OCI-LY3 (cell line): ENCODE measurements around the gene OR6B1.

ENCODE experiments used
- H2AFZ ChIP-seq: fragments of 200-600, 300-600 bp; shearing (Covaris generic); 2 replicates; pipeline ENCODE4 v1.6.0; 2014; ENCODE audit warnings: antibody characterized with exemption, low read depth, low read length
- H3K27ac ChIP-seq: fragments of 200-600, 300-600 bp; sonication (generic); 2 replicates; pipeline ENCODE4 v1.5.1; 2014; ENCODE audit warnings: mild to moderate bottlenecking, low read length, moderate library complexity, mixed read lengths
- H3K27me3 ChIP-seq: fragments of 200-600, 300-600 bp; sonication (generic); 2 replicates; pipeline ENCODE4 v1.6.1; 2014; ENCODE audit warnings: low read depth, low read length, mixed read lengths
- H3K36me3 ChIP-seq: fragments of 200-600, 300-600 bp; sonication (generic); replicated peaks from 2 replicates; pipeline ENCODE3; 2014; ENCODE audit warnings: low read depth, low read length, mixed read lengths
- H3K4me1 ChIP-seq: fragments of 300-600, 200-600 bp; sonication (generic); 2 replicates; pipeline ENCODE4 v1.6.1; 2014; ENCODE audit warnings: low read length, mixed read lengths
- H3K4me2 ChIP-seq: fragments of 200-600, 300-600 bp; sonication (generic); 2 replicates; pipeline ENCODE4 v1.6.1; 2014; ENCODE audit warnings: low read length, mixed read lengths
- H3K4me3 ChIP-seq: fragments of 300-600, 200-600 bp; sonication (generic); 2 replicates; pipeline ENCODE4 v1.5.1; 2014; ENCODE audit warnings: antibody characterized with exemption, mild to moderate bottlenecking, low read length, moderate library complexity
- H3K79me2 ChIP-seq: fragments of 300-600, 200-600 bp; shearing (Covaris generic); 2 replicates; pipeline ENCODE4 v1.6.1; 2014; ENCODE audit warnings: mild to moderate bottlenecking, low read length, mixed read lengths
- H3K9ac ChIP-seq: fragments of 300-600, 200-600 bp; shearing (Covaris generic); 2 replicates; pipeline ENCODE4 v1.6.0; 2014; ENCODE audit warnings: mild to moderate bottlenecking, low read length, moderate library complexity
- H3K9me3 ChIP-seq: fragments of 200-600, 300-600 bp; shearing (Covaris generic); 2 replicates; pipeline ENCODE4 v1.6.1; 2014; ENCODE audit warnings: low read length, mixed read lengths; ENCODE audit not compliant: insufficient read depth
- H4K20me1 ChIP-seq: fragments of 200-600, 300-600 bp; sonication (generic); 2 replicates; pipeline ENCODE4 v1.6.1; 2016; ENCODE audit warnings: low read length, mixed read lengths; ENCODE audit not compliant: insufficient read depth
- EZH2phosphoT487 ChIP-seq: fragments of 200-600 bp; shearing (Covaris generic); IDR thresholded peaks from 2 replicates; pipeline ENCODE4 v1.6.1; 2018; ENCODE audit warnings: antibody characterized with exemption, mixed run types, low read depth
- TF ChIP-seq, protein P1 (sequence below): fragments of 200-600, 300-600 bp; sonication (generic); IDR thresholded peaks from 2 replicates; pipeline ENCODE4 v1.5.1; 2014; ENCODE audit warnings: antibody characterized with exemption, low read length, low read depth

OR6B1 gene

DNA sequence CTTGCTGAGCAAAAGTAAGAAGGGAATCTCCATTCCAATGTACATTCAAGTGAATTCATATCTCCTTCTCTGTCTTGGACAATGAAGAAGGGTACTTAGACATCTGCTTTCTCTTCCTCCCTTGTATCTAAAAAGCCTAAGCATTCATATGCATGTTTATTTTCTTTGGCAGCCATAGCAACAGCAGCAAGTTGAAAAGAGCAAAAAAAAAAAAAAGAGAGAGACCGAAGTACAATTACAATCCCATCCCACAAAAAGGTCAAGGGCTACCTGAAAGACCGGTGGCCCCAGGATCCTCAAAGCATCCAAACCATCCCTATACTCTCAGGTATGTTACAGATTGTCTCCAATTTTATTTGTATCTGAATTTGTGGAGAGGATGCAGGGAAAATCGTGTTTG lies 41.3 kb upstream of the OR6B1 start:
- Histone ChIP-seq H3K4me2 (no peak overlapping the region), H3K9ac (no peak overlapping the region), H4K20me1 (no peaks in the 10 kb centered on the region), H3K4me1 (no peaks in the 10 kb centered on the region), H3K79me2 (no peaks in the 10 kb centered on the region), H3K9me3 (no peaks in the 10 kb centered on the region), H3K27ac (no peak overlapping the region), H3K4me3 (no peak overlapping the region), H3K36me3 (no peaks in the 10 kb centered on the region), H3K27me3 (peaks cover 19% of the 10 kb centered on the region), H2AFZ (no peak overlapping the region)
- TF ChIP-seq, protein P1, sequence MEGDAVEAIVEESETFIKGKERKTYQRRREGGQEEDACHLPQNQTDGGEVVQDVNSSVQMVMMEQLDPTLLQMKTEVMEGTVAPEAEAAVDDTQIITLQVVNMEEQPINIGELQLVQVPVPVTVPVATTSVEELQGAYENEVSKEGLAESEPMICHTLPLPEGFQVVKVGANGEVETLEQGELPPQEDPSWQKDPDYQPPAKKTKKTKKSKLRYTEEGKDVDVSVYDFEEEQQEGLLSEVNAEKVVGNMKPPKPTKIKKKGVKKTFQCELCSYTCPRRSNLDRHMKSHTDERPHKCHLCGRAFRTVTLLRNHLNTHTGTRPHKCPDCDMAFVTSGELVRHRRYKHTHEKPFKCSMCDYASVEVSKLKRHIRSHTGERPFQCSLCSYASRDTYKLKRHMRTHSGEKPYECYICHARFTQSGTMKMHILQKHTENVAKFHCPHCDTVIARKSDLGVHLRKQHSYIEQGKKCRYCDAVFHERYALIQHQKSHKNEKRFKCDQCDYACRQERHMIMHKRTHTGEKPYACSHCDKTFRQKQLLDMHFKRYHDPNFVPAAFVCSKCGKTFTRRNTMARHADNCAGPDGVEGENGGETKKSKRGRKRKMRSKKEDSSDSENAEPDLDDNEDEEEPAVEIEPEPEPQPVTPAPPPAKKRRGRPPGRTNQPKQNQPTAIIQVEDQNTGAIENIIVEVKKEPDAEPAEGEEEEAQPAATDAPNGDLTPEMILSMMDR, result no peak
- no peak for TF ChIP-seq EZH2phosphoT487

DNA sequence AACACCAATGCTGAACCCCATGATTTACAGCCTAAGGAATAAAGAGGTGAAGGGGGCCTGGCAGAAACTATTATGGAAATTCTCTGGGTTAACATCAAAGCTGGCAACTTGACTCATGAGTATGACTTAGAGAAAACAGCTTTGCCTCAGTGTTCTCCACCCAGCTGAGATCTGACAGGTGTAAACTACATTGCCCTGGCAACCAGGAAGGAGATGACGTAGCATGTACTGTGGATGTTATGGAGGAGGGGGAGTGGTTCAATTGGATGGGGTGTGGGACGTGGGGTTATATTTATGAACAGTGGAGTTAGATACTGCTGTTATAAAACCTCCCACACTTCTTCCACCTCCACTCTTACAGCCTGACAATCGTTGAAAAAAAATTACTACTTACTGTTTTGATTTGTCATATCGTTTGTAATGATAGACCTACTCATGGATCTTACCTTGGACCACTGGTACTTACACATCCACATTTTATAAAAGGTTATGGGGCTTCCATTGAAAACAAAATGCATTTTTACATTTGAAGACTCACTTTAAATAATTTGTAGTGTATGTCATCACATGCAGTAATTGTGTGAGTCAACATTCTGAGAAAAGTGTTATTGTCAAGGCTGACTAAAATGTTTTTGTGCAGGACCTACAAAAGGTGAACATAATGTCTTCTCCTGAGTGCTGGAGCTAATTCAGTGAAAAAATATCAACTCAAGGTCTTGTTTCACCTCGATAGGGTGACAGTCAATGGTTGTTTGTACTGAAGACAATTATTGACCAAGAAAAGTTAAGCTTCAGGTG lies 39.1 kb upstream of the OR6B1 start:
- Histone ChIP-seq H3K79me2 (no peaks in the 10 kb centered on the region), H3K27ac (no peak overlapping the region), H3K36me3 (no peaks in the 10 kb centered on the region), H3K4me3 (no peak overlapping the region), H3K27me3 (peaks cover 14% of the 10 kb centered on the region), H3K9me3 (no peaks in the 10 kb centered on the region), H3K9ac (no peak overlapping the region), H4K20me1 (no peaks in the 10 kb centered on the region), H3K4me2 (no peak overlapping the region), H2AFZ (no peak overlapping the region), H3K4me1 (no peaks in the 10 kb centered on the region)
- no peak for TF ChIP-seq EZH2phosphoT487
- TF ChIP-seq, protein P1, result no peak

DNA sequence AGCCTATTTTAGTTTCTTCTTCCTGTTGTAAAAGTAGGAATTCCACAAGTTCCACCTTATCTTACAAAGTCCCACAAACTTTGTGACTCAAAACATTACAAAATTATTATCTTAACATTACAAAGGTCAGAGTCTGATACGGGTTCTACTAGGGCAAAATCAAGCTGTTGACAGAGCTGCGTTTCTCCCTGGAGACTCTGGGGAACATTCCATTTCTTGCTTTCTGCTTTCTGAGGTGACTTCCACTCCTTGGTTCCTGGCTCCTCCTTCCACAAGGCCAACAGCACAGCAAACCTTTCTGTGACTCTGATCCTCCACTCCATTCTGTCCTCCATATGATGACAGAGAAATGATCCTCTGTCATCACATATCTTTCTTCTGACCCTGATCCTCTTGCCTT lies 34.8 kb upstream of the OR6B1 start:
- H3K4me1 ChIP-seq, result no peaks in the 10 kb centered on the region
- TF ChIP-seq, protein P1, result no peak
- no peak for TF ChIP-seq EZH2phosphoT487
- H3K4me2 ChIP-seq, result no peak overlapping the region
- H3K4me3 ChIP-seq, result no peak overlapping the region
- H3K9ac ChIP-seq, result no peak overlapping the region
- no peaks in the 10 kb centered on the region for H3K79me2 ChIP-seq
- H3K27me3 ChIP-seq, result 0 out of 2 replicates have a peak, but pooled peaks cover 3% of the 10 kb centered on the region
- H3K9me3 ChIP-seq, result no peaks in the 10 kb centered on the region
- H2AFZ ChIP-seq, result no peak overlapping the region
- H4K20me1 ChIP-seq, result no peaks in the 10 kb centered on the region
- H3K27ac ChIP-seq, result no peak overlapping the region
- no peaks in the 10 kb centered on the region for H3K36me3 ChIP-seq

DNA sequence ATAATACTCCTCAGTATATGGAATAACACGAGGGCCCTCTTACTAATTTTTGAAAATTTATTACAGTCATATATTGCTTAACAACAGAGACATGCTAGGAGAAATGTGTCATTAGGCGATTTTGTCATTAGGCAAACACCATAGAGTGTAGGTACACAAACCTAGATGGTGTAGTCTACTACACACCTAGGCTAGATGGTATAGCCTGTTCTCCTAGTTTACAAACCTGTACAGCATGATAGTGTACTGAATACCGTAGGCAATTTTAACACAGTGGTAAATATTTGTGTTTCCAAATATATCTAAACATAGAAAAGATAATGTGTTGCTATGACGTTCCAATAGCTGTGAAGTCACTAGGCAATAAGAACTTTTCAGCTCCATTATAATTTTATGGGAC lies 32.7 kb upstream of the OR6B1 start:
- Histone ChIP-seq H3K27ac (no peak overlapping the region), H3K4me2 (no peak overlapping the region)

More for the DNA sequence above, 32.7 kb upstream of the OR6B1 start:
- TF ChIP-seq, protein P1, result no peak
- TF ChIP-seq EZH2phosphoT487, result no peak
- Histone ChIP-seq H3K36me3 (no peaks in the 10 kb centered on the region), H2AFZ (no peak overlapping the region), H3K9ac (no peak overlapping the region), H3K4me1 (no peaks in the 10 kb centered on the region), H4K20me1 (no peaks in the 10 kb centered on the region), H3K79me2 (no peaks in the 10 kb centered on the region), H3K27me3 (0 out of 2 replicates have a peak, but pooled peaks cover 3% of the 10 kb centered on the region), H3K4me3 (no peak overlapping the region), H3K9me3 (no peaks in the 10 kb centered on the region)
